Gastrocnemius medialis (tissue), 4 donors: ENCODE measurements around the gene CCSER1. TPM values are rescaled to one million over a fixed set of nuclear protein-coding genes. Genes with fewer than 3 reads are reported as not detected.

Experiments
- ATAC-seq, 2 donors: fragments of 150-250 bp; one replicate each; pipeline ENCODE4 v1.9.1; 2016
- DNase-seq, 2 donors: peaks; one replicate each; pipeline ENCODE4 v3.0.0-alpha.2; 2019
- H3K27ac ChIP-seq, 4 donors: fragments of 200-600 bp; sonication (generic); 1 replicate in 1 of 4; 2 replicates in 3 of 4; pipeline ENCODE4 v1.5.1; 2016 to 2018; ENCODE audit warnings: mild to moderate bottlenecking in 2 of 4, moderate library complexity in 1 of 4
- H3K27me3 ChIP-seq, 3 donors: fragments of 200-600 bp; sonication (generic) in 2 of 3; 1 replicate in 1 of 3; 2 replicates in 2 of 3; pipeline versions ENCODE4 v1.5.1 to v1.6.0; 2016 to 2019; ENCODE audit warnings: mild to moderate bottlenecking in 1 of 3, moderate library complexity in 1 of 3
- H3K36me3 ChIP-seq, 2 donors: fragments of 200-600 bp; sonication (generic) in 1 of 2; one replicate each; pipeline ENCODE4 v1.5.1; 2017 to 2018
- H3K4me1 ChIP-seq, 2 donors: fragments of 200-600 bp; sonication (generic) in 1 of 2; one replicate each; pipeline ENCODE4 v1.5.1; 2016 to 2017; ENCODE audit warnings: mild to moderate bottlenecking in 2 of 2
- H3K4me3 ChIP-seq, 4 donors: fragments of 200-600 bp; sonication (generic) in 3 of 4; 1 replicate in 1 of 4; 2 replicates in 3 of 4; pipeline ENCODE4 v1.5.1; 2016 to 2019; ENCODE audit warnings: mild to moderate bottlenecking in 2 of 4
- H3K9me3 ChIP-seq, 3 donors: fragments of 200-600 bp; sonication (generic) in 2 of 3; 1 replicate in 1 of 3; 2 replicates in 2 of 3; pipeline ENCODE4 v1.5.1; 2016 to 2019
- CTCF ChIP-seq, 5 experiments: fragments of 450-650 bp in 3 of 5; fragments of 200-600 bp in 2 of 5; sonication (generic) in 2 of 5; IDR thresholded peaks in 4 of 5; conservative IDR thresholded peaks in 1 of 5; 1 replicate in 4 of 5; 2 replicates in 1 of 5; pipeline ENCODE4 v1.5.1; 2016 to 2019; ENCODE audit warnings: antibody characterized with exemption in 5 of 5, mild to moderate bottlenecking in 3 of 5, moderate library complexity in 3 of 5
- POLR2A ChIP-seq, 2 donors: fragments of 450-650 bp; IDR thresholded peaks; one replicate each; pipeline ENCODE4 v1.6.1; 2017; ENCODE audit warnings: antibody characterized with exemption in 2 of 2, mild to moderate bottlenecking in 2 of 2, moderate library complexity in 2 of 2
- in situ Hi-C, 4 donors: fragments of 200-750 bp; cut with MboI; loops; one replicate each; pipeline versions ENCODE4 v1.15.0 to v1.8.0; 2017; ENCODE audit warnings: low sequenced_read_pairs in 4 of 4
- intact Hi-C: fragments of 100-400 bp; cut with DNase I; formaldehyde crosslinking; loops from one replicate; pipeline ENCODE4 v1.15.1; 2023; ENCODE audit warnings: low total_unique reads
- total RNA-seq, 4 donors: library from RNA; depleted of rRNA; stranded (reverse); fragments of >200 nt; gene quantifications; one replicate each; pipeline versions ENCODE4 v1.1.0 to v1.2.3, GENCODE V29; 2016

CCSER1 gene
- total RNA-seq, 4 donors from 2014 or later: 0.39 to 0.83 (median 0.63) TPM

GRCh38 chr4:90780193-90780592 is 653.0 kb downstream of the CCSER1 start:
- intact Hi-C loops (no loop called here), in situ Hi-C loops (no loop called here)
- Histone ChIP-seq H3K36me3 (no peaks in the 10 kb centered on the region), H3K4me3 (no peak overlapping the region), H3K27me3 (no peaks in the 10 kb centered on the region), H3K4me1 (no peaks in the 10 kb centered on the region), H3K27ac (no peak overlapping the region), H3K9me3 (no peaks in the 10 kb centered on the region)
- ATAC-seq (no peak), DNase-seq (no peak)
- TF ChIP-seq CTCF (IDR thresholded peaks at IDR 0.05 in 4 of 5, conservative IDR thresholded peaks at IDR 0.05 in 1 of 5) (no peak), POLR2A (IDR thresholded peaks at IDR 0.05) (no peak)

DNA sequence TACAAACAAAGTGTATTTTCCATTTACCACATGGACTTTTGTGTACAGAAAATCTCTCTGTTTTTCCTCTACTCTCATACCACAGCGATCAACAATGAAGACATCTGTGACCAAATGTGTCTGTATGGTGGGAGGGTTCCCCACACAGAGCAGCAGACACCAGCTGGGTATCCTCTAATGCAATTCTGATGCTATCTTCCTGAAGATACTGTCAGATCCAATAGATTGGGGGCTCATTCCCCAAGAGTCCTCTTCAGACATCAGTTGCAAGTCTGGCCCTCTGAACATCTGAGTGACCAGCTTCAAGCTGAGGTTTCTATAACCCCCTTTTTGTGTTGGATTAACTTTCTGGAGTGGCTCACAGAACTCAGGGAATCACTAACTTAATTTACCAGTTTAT is 659.4 kb downstream of the CCSER1 start:
- intact Hi-C loops: no loop called here
- in situ Hi-C loops: no loop called here
- no peaks in the 10 kb centered on the region for H3K27me3 ChIP-seq
- H3K9me3 ChIP-seq: no peaks in the 10 kb centered on the region
- no peak overlapping the region for H3K4me3 ChIP-seq
- TF ChIP-seq CTCF (IDR thresholded peaks at IDR 0.05 in 4 of 5, conservative IDR thresholded peaks at IDR 0.05 in 1 of 5) (no peak), POLR2A (IDR thresholded peaks at IDR 0.05) (no peak)
- no peaks in the 10 kb centered on the region for H3K36me3 ChIP-seq
- no peaks in the 10 kb centered on the region for H3K4me1 ChIP-seq
- no peak for DNase-seq
- no peak for ATAC-seq
- no peak overlapping the region for H3K27ac ChIP-seq

DNA sequence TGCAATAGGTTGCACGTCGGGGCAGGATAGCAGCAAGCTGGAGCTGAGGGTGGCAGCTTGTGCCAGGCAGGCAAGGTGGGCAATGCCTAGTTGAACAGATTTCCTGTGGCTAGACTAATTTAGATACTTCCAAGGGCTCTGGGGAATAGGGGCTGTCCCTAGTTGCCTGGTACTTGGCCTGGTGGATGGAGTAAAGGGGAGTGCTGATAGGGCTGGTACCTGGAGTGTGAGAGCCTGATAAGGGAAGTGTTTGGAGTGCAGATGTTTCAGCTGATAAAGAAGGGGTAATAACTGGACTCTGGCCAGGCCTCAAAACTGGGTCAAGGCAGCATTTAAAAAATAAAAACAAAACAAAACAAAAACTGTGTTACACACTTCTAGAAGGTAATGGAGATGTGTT is 665.5 kb downstream of the CCSER1 start:
- H3K36me3 ChIP-seq: no peaks in the 10 kb centered on the region
- in situ Hi-C loops: no loop called here
- H3K27me3 ChIP-seq: no peaks in the 10 kb centered on the region
- TF ChIP-seq POLR2A (IDR thresholded peaks at IDR 0.05): no peak
- TF ChIP-seq CTCF (IDR thresholded peaks at IDR 0.05 in 4 of 5, conservative IDR thresholded peaks at IDR 0.05 in 1 of 5): no peak
- no peaks in the 10 kb centered on the region for H3K4me1 ChIP-seq
- ATAC-seq: no peak
- no peak overlapping the region for H3K27ac ChIP-seq
- H3K4me3 ChIP-seq: no peak overlapping the region
- DNase-seq: no peak
- H3K9me3 ChIP-seq: no peaks in the 10 kb centered on the region
- intact Hi-C loops: no loop called here

DNA sequence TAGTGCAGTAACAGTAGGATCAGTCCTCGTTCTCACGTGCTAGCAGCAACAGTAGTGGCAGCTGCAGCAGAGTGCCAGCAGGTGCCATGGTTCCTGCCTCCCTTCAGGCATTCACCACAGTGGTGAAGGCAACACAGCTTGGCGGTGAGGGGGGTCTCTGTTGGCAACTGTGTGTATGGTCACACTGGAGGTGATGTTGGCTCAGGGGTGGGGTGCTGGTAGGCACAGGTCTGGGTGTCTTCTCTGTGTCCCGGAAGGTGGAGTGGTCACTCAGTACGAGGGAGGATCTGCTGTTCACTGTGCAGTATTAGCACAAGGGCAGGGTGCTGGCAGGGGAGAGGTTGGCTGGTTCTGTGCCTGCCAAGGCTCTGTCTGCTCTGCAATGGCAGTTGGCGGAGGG is 671.8 kb downstream of the CCSER1 start:
- ATAC-seq (no peak), DNase-seq (no peak)
- TF ChIP-seq CTCF (IDR thresholded peaks at IDR 0.05 in 4 of 5, conservative IDR thresholded peaks at IDR 0.05 in 1 of 5): no peak
- no peak for TF ChIP-seq POLR2A (IDR thresholded peaks at IDR 0.05)
- H3K27me3 ChIP-seq: no peaks in the 10 kb centered on the region
- no peaks in the 10 kb centered on the region for H3K9me3 ChIP-seq
- in situ Hi-C loops (no loop called here), intact Hi-C loops (no loop called here)
- H3K4me3 ChIP-seq: no peak overlapping the region
- H3K4me1 ChIP-seq: no peaks in the 10 kb centered on the region
- no peaks in the 10 kb centered on the region for H3K36me3 ChIP-seq
- H3K27ac ChIP-seq: no peak overlapping the region

GRCh38 chr4:90799895-90800294 is 672.7 kb downstream of the CCSER1 start:
- no peak for DNase-seq
- Histone ChIP-seq H3K27ac (no peak overlapping the region), H3K4me3 (no peak overlapping the region), H3K27me3 (no peaks in the 10 kb centered on the region), H3K9me3 (no peaks in the 10 kb centered on the region), H3K4me1 (no peaks in the 10 kb centered on the region), H3K36me3 (no peaks in the 10 kb centered on the region)
- TF ChIP-seq POLR2A (IDR thresholded peaks at IDR 0.05) (no peak), CTCF (IDR thresholded peaks at IDR 0.05 in 4 of 5, conservative IDR thresholded peaks at IDR 0.05 in 1 of 5) (no peak)
- no peak for ATAC-seq
- in situ Hi-C loops (no loop called here), intact Hi-C loops (no loop called here)
